ELR (cell line): ENCODE measurements around the gene TRIM31.
A peak's percentile ranks its signal among the peaks of the same experiment; 100 is the strongest.
"Not testable (repeated sequence)": the region's sequence is repeated elsewhere in the genome, so short reads cannot be mapped to it uniquely, and the experiment has no call there.

Source experiments
- DNase-seq: peaks from one replicate; pipeline ENCODE4 v3.0.0-alpha.2; 2015; ENCODE audit warnings: low read depth

The TRIM31 gene

DNA sequence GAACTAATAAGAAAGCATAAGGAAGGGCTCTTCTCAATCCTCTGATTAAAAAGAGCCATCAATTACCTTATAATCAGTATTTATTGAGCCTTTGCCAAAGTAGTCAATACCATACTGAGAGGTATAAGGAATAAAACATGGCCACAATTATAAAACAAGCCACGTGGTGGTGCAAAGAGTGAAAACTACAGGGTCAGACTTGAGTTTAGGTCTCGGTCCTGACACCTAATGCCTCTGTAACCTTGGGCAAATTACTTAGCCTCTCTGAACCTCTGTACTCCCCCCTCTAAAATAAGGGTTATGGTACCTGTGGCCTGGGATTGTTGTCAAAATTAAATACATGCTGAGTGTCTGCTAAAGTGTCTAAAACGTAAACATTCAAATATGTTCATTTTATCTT, 36.3 kb upstream of the TRIM31 start:
- DNase-seq, result no peak

DNA sequence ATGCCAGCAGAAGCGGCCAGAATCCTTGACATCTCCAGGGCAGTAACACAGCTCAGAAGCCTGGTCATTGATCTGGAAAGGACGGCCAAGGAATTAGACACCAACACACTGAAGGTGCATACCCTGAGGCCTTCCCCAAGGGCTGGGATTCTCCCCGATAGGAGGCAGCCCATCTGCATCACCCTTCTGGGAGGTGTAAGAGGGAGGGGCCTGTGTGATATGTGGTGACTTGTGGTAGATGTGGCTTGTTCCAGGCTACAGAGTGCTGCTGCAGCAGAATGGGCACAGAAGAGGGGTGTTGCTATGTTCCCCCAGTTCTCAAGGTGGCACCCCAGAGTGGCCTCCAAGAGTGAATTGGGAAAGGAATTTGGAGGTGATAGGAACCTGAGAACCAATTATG, 34.2 kb upstream of the TRIM31 start:
- no peak for DNase-seq

DNA sequence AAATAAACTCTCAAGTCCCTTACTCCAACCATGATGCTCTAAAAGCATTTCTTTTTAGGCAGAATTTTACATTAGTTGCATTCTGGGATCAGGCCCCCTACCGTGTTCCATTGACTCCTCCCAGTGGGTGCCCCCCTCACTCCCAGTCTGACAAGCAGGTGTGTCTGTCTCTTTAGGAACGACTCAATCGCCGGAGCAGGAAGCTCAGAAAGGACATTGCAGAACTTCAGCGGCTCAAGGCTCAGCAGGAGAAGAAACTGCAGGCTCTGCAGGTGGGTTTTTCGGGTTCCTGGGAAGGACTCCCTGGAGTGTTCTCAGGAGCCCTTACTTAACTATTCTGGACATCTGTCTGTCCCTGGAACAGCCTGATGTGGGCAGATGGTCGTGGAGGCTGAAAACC, 32.9 kb upstream of the TRIM31 start:
- DNase-seq, result no peak

DNA sequence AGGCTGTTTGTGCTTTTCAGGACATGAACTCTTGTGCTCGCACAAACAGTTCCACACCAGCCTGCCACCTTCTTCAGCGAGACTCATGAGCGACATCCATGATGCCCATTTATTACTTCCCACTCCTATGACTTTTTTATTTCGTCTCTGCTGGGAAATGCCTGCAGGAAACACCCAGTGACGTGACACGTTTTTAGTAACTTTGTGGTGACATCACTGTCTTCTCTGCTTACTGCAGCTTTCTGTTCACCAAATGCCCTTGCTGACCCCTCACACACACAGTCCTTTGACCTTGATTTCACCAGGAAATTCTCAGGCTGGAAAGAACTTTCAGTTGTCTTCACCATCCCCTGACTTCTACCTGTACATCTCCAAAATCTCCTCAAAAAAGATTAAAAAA, 31.9 kb upstream of the TRIM31 start:
- DNase-seq, result no peak

DNA sequence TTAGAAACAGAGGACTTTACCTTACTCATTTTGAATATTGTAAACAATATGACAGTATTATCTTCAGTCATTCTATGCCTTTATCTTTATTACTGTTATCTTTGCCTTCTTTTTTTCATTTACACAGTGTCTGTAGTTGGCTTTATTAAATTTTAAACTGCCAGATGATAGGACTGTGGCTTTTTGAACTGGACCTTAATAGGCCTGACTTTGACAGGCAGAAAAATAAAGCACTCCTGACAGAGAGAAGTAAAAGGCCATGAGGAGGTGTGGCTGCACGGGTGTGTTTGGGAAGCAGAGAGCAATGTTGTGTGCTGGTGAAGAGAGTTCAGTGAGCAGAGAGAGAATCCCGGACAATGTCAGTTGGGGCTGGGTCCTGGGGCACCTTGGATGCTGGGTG, 30.9 kb upstream of the TRIM31 start:
- DNase-seq, result no peak

DNA sequence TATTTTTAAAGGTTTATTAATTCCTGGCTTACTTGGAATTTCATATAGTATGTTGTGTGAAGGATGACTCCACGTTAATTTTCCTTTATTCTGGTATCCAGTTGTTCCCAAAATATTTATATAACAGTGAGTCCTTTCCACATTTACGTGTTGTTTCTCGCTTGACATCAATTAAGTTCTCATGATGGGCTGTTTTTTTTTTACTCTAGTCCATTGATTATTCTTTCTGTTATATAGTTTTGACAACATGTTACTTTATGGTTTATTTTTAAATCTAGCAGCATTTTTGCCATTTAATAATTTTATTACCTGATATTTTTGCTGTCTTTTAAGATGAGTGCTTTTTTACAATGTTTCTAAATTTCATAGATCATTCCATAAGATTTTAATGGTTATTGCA, 29.8 kb upstream of the TRIM31 start:
- DNase-seq, result no peak

DNA sequence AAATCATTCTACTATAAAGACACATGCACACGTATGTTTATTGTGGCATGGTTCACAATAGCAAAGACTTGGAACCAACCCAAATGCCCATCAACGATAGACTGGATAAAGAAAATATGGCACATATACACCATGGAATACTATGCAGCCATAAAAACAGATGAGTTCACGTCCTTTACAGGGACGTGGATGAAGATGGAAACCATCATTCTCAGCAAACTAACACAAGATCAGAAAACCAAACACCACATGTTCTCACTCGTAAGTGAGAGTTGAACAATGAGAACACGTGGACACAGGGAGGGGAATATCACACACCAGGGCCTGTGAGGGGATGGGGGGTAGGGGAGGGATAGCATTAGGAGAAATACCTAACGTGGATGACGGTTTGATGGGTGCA, 27.4 kb upstream of the TRIM31 start:
- DNase-seq, result not testable (repeated sequence)

DNA sequence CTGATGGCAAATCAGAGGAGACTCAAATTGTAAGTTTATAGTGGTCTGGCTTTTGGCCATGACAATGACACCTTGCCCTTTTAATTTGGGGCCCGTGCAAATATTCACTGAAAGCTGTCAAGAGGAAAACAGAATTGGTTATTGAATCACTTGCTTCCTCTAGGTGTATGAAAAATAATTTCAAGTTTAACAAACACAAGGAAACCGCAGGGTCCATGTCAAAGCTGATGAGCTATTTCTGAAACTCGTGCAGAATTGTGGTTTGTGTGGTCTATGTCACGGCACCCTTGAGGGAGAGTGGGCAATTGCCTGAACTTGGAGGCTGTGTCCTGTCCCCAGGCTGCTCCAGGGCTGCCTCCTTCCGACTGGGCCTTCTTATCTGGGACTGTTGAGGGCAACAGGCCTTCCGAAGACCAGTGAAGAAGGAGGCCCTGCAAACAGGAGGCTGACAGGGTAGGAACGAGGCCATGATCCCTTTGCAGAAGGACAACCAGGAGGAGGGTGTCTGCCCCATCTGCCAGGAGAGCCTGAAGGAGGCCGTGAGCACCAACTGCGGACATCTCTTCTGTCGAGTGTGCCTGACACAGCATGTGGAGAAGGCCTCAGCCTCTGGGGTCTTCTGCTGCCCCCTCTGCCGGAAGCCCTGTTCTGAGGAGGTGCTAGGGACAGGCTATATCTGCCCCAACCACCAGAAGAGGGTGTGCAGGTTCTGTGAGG, 23.8 kb upstream of the TRIM31 start:
- no peak for DNase-seq

DNA sequence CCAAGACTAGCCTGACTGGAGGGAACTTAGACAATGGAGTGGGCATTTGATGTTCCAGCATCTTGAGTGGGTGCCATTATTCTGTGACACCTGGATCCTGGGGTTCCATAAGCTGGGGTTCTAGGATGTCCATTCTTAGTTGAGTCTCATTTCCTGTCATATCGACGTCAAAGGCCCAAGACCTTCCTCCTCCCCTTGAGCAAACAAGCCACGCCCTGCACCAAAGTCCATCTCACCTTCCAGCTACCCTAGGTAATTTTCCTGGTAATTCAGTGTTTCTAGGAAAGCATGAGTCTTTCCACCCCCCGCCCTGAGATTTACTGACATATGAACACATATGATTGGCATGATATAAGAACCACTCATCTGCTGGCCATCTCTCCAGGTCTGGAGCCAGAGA, 22.9 kb upstream of the TRIM31 start, which contains the start of gene TRIM40:
TRIM40 (plus strand) TSS at position 384 of the 400 bp plus-strand sequence. CDS start 897 bp downstream, outside the sequence.
- DNase-seq, result no peak

DNA sequence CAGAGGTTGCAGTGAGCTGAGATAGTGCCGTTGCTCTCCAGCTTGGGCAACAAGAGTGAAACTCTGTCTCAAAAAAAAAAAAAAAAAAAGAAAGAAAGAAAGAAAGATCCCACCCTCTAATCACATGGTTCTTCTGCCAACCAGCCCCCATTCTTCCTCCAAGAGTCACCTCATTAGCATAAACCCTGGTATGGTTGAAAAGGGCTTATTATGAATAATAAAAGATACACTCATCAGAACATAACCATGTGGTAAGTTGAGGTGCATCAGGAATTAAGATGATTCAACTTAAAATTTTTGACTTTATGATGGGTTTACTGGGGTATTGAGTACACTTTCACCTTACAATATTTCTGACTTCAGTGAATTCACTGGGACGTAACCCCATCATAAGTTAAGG, 22.3 kb upstream of the TRIM31 start:
- peak; percentile 48 for DNase-seq

DNA sequence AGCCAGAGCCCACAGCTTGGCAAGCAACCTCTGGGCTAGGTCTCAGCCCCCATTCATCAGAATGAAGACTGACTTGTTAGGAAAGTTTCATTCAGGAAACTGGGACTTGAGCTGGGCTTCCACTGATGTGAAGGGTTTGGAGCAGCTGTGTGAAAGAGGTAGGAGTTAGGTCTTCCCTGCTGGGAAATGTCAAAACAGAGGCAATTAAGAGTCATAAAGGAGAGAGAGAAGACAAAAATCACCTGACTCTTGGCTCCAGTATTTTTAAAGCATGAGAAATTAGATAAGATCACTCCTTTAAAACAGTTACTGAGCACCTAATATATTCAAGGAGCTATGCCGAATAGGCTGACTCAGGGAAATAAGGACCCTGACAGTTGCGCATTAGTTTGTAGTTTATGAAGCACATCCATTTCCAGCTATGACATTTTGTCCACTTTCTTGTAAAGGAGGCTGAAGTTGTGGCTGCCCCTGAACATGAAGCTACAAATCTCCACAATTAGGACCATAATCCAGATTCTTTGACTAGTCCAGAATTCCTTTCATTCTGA, 19.1 kb upstream of the TRIM31 start:
- DNase-seq, result no peak

DNA sequence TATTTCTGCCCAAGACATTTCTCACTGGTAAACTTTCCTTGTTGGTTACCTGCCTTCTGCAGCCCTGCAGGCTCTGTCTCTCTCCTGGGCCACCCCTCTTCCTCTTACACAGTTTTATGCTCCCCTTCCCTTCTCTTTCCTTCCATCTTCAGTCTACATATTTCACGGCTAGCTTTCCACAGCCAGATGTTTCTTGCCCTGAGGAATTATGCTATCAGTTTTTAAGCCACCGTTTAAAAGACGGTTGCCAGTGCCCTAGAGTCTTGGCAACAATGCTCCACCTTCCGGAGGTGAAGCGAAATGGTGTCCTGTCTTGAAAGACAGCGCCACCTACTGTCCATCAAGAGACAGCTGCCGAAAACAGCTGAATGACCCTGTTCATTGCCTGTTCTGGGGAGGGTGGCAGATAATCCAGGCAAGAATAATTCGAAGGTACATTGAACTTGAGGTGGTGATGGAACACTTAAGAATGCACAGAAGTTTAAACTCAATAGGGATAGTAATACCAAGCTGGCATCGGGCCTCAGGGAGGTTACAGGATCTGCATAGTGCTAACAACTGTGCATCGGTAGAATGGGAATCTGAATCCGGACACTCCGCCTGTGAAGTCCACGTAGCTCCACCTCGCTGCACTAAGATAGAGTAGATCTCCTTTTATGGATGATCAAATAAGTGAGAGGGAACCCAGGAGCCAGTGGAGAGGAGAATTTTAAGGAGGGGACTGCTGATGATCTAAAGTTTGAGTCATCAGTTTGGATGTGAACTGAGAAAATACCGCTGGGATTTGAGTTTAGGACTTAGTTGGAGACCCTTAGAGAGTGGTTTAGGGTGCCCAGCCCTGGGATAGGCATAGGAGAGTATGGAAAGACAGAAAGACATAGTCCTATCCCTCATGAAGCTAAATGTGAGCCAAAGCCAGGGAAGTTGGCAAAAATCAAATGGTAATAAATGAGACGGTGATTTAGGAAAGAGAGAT, 18.3 kb upstream of the TRIM31 start:
- DNase-seq, result peak; percentile 87

DNA sequence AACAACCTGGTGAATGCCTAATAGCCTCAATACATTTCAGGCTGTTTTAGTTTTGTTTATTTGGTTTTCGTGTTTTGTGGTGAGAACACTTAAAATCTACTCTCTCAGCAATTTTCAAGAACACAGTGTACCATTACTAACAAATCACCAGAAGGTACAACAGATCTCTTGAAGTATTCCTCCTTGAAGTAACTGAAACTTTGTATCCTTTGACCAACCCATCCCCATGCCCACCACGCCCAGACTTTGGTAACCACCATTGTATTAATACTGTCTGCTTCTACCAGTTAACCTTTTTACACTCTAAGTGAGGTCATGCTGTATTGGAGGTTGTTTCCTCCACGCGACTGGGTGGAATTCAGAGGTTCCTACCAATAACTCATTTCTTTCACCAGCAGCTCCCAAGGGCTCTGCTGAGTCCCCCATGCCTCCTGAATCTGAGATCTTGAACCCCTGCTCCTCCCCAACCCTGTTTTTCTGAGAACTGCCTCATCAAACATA, 17.3 kb upstream of the TRIM31 start:
- no peak for DNase-seq

DNA sequence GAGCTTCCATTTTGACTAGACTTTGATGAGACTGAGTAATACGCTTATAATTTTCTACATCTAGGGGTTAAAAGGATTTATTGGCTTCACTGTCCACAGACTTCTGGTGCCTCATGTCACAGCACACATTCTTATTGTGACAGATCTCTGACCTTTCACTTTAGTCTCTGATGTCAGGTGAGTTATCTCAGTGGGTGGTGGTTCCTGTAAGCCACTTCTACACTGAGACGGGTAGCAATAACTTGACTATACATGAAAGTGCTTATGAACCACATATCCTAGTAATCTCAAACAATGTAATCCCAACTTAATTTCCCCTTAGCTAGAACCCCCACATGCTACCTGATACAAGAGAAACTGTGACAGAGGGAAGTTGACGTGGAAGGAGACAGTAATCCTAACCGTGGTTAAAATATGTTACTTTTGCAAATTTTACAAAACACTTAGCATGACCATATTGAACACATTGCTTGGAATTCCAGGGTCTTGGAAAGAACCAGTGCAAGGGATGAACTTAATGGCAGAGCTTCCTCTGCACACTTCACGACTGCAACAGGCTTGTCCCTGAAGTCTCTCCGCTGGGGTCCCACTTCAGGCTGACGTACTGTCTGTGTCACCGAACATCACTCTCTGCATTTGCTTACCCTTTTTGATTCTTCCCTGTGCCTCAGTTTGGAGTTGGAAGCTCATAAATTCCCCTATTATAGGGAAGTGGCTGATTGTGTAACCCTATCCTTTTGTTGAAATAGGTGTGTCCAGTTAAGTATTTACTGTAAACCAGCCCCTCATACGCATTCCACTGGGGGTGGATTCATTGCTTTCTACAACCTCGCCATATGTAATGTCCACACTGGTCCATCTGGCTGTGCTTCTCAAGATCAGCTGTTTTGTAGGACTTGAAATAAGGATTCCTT, 16.6 kb upstream of the TRIM31 start:
- no peak for DNase-seq

DNA sequence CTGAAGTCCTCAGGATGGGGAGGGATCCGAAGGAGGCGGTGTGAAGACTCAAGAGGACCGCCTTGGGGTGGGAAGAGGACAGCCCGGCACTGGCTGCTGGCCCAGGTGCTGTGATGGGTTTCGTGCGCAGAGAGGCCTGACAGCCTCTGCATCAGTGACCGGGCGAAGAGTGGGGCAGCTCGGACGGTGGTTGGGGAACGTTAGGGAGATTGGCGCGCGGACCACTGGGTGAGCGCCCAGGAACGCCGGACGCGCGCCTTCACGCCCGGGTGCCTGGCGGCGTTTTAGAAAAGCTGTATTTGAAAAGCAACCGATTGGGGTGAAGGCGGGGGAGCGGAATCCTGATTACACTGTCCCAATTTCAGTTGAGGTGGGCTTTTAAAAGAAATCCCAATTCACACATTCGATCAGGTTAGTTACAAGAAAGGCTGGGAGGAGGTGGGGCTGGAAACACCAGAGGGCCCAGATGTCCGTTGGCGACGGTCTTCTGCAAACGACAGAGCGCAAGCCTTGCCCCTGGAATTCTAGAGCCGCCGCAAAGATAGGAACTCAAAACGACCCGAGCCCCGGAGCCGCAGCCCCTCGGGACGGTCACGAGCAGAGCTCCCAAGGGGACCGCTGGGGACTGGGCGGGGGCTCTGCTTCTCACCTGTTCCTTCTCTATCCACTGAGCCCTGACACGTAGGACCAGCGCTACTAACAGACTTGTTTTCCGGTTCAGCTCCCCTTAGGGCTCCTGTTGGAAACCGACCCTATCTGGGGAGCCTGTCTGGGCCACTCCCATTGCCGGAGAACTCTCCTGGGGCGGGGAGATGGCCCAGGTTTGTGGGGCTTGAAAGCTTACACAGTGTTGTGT, 14.6 kb upstream of the TRIM31 start:
- no peak for DNase-seq

DNA sequence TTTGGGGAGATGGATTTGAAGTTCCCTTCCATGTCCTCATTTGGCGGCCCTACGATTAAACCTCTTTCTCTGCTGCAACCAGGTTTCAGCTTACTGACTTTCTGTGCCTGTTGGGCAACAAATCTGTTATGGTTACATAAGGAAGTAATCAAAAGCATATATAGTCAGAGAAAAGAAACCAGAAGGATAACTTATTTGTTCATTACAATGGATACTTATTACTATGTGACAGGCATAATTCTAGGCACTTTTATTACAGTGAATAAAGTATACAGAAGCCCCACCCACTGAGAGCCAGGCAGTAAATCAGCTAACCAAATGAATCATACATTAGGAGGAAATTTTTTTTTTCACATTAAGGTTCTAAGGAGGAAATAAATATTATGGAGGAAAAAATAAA, 9.6 kb upstream of the TRIM31 start:
- no peak for DNase-seq

DNA sequence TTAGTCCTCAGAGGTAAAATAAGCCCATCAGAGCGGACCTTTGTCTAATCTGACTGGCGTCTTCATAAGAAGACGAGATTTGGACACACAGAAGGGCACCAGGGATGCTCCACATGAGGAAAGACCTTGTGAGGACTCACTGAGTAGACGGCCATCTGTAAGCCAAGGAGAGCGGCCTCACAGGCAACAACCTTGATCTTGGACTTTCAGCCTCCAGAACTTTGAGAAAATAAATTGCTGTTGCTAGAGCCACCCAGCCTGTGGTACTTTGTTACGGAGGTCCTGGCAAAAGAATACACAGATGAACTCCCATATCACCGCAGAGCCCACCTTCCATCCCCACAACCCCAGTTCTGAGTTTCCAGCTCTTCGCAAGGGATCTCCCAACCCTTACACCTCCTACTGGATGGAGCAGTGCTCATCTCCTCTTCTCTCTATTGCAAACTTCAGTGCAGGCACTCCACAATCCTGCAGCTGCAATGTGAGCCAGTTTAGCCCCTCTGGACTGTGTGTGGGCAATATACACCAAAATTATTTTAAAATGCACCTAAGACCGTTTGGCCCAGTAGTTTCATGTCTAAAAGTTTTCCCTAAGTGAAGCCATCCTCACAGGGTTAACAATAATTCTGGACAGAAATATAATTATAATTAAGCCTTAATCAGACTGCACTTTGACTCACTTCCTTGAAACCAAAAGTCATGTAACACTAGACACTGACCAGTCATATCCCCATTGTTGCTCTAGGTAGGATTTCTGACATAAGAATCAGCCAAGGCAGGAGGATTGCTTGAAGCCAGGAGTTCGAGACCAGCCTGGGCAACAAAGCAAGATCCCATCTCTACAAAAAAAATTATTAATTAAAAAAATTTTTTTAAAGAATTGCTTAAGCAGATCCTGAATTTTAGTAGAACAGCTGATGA, 8.8 kb upstream of the TRIM31 start:
- no peak for DNase-seq

DNA sequence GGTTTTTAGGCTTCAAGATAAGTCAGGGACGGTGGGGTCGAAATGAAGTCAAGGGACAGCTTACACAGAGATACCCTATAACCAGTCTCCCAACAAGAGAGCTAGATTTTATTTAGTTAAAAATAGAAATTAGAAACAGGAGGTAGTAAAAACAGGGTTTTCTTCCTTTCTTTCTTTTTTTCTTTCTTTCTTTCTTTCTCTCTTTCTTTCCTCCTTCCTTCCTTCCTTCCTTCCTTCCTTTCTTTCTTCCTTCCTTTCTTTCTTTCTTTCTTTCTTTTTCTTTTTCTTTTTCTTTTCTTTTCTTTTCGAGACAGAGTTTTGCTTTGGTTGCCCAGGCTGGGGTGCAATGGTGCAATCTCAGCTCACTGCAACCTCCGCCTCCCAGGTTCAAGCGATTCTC, 5.8 kb upstream of the TRIM31 start:
- not testable (repeated sequence) for DNase-seq

DNA sequence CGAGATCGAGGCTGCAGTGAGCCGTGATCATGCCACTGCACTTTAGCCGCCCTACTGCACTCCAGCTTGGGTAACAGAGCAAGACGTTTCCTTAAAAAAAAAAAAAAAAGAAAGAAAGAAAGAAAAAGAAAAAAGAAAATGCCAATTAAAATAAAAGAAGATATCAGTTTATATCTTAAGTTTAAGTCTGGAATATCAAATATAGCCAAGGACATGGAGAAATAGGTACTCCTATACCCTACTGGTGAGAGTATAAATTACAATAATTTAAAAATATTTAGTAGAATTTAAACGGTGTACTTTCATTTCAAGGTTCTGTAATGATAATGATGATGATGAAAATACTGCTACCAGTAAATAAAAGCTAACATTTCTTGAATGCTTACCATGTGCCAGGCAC, 3.8 kb upstream of the TRIM31 start:
- no peak for DNase-seq

DNA sequence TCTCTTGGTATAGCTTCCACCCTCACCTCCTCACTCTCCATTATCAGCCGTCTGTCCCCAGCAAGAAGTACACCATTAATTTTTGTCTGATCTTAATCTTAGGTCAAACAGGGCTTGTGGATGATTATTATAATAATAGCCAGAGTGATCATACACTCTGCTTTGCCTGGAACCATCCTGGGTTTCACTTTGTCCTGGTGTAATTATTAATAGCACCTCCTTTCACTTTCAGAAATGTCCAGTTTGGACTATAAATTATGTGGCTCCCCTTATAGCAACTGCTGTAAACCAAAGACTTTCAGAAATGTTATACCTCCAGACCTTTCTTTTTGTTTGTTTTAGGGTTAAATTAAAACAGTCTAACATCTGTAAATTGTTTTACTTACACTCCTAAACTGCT, 951 bp upstream of the TRIM31 start:
- DNase-seq, result no peak
